Activated CD8-positive, alpha-beta memory T cell treated with anti-CD3 and anti-CD28 coated beads, Interleukin-2, amount 50 U/mL, for 1 hour (primary cell): ENCODE data around the gene ADAM12.

ENCODE experiments used
- DNase-seq: peaks from one replicate; pipeline ENCODE4 v3.0.0-alpha.2; 2020; ENCODE audit errors: extremely low read depth

Gene ADAM12

DNA sequence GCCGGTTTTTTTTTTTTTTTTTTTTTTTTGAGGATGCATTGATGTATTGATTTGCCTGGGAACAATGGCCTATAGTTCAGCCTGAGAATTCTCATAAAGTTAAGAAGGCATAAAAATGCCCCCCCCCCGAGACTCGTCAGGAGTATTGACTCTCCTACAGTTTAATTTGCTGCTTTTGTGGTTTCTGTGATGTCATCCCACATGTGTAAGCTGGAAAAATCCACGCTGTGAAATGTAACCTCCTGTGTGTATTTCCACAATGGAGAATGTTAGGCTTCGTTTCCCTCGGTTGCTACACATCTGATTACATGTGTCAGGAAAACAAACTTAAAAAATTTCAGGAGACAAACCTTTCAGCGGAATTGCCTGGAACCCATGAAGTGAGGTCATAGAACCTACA is 374.0 kb downstream of the ADAM12 start:
- no peak for DNase-seq

DNA sequence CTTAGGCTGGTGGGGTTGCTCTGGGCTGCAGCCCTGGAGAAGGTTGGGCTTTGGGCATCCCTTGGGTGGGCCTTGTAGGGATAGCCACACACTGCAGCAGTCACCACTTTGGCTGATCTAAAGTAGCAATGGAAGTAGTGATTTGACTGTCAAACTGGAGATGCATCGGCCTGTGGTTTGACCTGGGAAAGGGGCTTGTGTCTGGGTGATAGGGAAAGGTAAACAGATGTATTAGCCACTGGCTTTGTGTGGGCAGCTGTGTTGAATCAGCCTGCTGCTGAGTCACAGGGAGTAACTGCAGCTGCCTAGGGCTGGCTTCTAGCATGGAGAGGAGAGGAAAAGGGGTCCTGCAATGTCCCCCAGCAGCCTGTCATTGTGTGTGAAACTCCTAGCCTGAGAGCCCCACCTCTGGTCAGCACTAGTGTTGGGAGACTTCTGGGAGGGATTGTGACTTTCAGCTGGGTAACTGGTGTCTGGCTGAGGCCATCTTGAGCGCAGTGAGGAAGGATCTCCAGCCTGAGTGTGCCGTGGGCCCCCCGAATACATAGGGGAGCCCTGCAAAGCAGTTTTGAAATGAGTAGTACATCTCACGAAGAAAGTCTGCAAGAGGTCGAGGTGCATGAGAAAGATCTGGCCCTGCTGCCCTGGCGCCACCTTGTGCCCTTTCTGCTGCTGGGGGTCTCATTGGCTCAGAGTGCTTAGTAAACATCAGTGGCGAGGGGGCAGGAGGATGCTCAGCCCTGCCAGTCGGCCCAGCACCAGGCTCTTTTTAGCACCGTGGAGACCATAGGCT is 374.6 kb downstream of the ADAM12 start:
- DNase-seq, result no peak

DNA sequence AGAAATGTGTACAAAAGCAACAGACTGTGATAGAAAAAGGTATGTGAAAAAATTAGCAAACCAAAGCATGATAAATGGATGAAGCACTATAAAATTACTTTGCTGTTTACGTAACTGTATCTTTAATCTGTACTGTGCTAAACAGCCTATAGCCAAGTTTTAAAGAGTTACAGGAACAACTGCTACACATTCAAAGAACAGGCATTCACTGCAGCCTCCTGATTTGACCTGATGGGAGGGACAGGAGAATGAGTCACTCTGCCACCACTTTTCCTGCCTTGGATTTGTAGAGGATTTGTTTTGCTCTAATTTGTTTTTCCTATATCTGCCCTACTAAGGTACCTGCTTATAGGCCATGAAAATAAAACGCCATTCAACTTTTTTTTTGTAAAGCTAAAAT is 375.8 kb downstream of the ADAM12 start:
- DNase-seq, result no peak

DNA sequence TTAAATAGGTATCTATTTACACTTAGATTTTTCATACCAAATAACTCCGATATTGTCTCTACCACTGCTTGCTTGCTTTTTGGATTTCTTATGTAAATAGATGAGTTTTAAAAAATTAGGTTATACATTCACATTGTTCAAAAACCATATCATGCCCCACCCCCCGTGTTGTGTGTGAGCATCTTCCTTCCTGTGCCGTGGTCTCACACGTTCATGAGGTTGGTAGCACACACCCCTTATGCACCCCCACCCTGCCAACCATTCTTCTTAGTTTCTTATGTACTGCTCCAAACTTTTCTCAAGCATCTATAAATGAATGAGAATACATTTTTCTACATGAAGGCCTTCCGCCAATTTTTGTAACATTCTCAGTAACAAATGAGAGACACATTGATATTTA is 376.3 kb downstream of the ADAM12 start:
- no peak for DNase-seq

DNA sequence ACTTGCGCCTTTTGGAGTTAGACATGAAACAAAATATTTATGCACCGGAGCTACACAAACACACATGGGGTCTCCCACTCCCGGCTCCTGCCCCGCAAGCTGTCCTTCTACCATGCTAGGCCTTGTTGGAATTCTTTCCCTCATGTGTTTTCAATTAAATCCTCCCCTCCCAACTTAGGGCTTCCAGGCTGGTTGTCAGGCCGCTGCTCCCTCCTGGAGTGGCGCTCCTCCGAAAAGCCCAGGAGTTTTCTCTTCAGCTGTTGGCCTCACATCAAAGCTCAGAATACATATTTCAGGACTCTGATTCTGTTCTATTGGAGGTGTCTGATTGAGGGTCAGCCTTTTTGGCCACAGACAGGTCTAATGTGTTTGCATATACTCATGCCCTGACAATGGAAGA is 378.6 kb downstream of the ADAM12 start:
- no peak for DNase-seq

DNA sequence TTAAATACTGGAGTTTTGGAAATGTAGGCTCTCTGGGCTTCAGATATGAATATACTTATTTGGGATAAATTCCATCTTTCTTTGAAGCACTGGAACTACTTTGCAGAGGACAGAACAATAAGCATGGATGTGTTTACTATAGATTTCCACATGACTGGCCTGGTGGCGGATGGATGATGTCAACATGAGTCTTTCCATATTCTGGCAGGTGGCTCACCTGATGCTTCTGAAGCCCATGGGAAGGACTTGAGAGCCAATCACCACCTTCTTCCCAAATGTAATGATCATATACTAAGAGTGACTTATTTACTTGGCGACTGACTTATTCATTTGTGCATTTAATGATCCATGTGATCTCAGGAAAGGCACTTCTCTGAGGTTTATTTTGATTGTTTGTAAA is 381.4 kb downstream of the ADAM12 start:
- DNase-seq, result no peak

DNA sequence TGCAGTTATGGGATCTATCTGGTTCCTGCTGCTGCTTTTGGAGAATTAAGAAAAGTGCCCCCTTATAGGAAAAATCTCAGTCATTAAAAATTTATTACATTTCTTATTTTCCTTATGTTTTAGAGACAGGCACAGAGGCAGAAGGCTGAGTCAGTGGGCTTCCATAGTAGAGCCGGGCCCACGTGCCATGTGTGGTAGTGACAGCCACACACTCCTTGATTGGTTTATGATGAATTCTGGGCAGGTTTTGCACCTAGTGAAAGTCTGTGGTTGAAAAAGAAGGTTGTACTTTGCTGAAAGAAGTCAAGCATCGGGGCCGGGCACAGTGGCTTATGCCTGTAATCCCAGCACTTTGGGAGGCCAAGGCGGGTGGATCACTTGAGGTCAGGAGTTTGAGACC is 382.0 kb downstream of the ADAM12 start:
- no peak for DNase-seq

DNA sequence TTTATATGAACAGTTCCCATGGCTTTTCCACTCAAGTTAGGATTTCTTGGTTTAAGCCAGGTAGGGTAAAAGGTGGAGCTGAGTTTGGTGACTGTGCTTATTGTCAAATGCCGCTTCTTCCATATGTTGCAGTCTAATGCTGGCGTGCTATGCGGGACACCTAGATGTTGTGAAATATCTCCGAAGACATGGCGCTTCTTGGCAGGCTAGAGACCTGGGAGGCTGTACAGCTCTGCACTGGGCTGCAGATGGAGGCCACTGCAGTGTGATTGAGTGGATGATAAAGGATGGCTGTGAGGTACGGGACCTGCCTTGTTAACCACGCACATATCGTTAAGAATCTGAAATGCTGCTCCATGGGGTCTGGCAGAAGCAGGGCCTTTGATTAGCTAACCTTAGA is 383.5 kb downstream of the ADAM12 start:
- DNase-seq, result no peak

DNA sequence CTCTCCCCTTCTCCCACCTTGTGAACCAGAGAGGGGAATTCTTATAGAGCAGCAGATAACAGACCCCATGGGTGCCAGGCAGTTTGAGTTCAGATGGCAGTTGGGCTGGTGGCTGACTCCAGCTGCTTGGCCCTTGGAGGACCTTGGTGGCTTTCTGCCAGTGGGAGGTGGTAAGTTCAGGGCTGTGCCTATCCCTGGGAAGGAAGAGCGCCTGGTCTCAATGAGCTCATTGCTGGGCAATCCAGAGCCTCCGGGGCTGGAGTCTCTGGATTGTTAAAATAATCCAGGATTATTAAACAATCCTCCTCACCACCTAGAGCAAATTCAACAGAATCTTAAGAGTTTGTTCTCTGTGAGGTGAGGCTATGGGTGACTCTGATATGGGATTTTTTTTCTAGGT is 386.7 kb downstream of the ADAM12 start:
- no peak for DNase-seq

DNA sequence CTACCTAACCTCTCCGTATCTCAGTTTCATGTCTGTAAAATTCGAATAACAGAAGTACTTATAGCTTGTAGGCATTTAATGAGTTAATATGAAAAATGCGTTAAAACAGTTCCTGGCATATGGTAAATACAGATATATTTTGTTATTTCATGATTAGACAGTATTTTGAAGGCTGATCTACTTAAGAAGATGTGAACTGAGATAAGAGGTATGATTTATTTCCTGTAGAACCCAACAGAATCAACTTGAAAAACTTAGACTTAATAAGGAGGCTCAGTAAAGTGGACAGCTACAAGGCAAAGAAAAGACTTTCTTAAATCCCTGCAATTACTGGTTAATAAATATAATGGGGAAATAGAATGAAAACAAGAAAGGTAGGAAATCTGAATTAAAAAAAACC is 388.6 kb downstream of the ADAM12 start:
- no peak for DNase-seq

DNA sequence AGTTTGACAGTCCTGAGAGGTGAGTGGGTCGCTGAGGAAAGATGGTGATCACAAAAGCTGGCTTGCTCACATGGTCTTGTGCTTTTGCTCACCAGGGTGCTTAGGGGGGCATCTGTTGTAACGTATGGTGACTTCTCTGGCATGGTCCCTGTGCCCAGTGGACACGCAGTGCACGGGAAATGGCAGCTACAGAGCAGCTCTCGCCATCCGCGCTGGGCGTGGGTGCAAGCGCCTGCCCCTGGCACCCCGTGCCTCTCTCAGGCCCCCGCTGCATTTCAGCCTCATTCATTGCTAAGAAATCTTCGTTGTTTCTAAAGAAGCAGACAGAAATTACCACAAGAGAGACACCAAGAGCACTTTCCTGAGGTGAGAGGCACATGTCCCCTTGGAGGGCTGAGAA is 390.7 kb downstream of the ADAM12 start:
- DNase-seq, result no peak

DNA sequence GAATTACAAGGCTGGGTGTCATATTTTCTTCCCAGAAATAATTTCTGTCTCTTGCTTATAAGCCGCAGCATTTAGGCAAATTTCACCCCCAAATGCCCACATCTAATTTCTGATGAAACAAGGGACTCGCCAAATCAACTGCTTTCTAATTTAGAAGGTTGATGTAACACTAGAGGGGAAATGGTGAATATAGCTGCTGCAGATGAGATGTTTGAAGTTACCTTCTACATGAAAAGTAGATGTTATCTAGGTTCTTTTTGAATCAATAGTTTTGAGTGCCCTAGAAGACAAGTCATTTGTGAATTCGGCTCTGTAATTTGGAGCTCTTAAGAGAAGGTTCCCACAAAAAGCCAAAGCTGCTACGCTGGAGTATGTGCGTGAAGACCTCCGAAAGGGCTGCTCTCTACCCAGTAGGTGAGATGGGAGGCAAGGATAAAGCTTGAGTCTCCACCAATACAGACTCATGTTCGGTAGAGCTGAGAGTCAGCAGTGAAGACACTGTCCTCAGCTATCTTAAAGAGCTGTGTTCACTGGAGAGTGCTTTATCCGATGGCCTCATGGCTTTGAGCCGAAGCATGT is 392.5 kb downstream of the ADAM12 start:
- DNase-seq, result no peak

DNA sequence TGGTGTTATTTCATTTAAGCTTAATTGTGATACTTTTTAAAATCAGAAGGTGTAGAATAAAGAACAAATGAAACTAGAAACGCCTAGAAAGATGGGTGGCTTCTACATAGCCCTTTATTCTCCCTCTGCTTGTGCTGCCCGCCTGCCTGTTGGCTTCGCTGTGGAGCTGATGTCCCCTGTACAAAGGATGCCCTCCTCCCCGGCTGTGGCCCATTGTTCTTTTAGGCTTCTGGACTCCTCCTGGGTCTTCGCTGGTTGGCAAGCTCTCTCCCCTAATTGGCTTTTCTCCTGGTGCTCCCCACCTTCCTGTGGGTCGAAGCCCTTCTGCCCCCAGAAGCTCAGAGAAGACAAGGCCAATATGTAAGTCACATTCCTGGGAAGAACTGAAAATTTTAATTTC is 393.7 kb downstream of the ADAM12 start:
- no peak for DNase-seq

DNA sequence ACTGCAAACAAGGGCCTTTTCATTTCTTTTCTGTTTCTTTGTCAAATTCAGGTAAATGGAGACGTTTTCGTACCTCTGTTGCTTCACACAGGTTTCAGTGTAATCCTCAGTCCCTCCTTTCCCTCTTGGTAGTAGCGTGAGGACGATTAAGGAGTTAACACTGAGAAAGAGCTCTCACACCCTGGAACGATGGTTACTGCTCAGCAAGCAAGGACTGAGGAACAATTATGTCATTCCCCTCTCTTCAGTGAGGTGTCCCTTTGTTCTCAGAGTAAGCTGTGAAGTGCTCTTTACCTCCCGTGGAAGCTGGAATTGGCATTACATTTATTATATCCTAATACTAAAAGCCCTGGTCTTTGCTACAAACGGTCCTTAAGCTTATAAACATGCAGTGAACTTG is 396.0 kb downstream of the ADAM12 start:
- DNase-seq, result no peak

DNA sequence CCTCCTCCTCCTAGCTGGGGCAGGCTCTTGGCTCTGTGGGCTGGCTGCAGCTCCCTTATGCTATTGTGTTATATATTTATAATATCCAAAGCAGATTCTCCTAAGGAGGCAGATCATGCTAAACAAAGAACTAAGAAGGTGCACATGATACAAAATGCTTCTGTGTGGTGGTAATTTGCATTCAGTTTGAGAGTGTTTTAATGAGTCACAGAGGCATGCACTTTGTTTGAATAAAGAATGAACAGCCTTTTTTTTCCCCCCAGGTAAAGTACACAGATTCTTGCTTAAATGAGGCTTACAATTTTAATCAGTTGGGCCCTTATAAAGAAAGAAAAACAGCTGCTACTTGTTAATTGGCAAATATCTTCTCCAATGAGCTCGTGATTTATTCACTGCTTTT is 396.9 kb downstream of the ADAM12 start:
- DNase-seq, result no peak

DNA sequence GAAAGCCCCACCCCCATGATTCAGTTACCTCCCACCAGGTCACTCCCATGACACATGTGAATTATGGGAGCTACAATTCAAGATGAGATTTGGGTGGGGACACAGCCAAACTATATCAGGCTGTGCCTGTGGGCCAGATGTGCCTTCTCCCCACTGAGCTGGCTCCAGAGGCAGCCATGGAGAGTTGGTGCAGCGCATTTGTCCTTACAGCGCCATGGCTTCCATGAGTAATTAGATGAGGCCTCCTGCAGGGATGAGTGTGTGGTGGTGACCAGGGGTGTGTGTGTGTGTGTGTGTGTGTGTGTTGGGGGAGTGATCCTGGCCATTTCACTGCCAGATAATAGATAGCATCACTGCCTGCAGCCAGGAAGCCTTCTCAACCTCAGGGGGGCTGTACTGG is 397.3 kb downstream of the ADAM12 start:
- no peak for DNase-seq

DNA sequence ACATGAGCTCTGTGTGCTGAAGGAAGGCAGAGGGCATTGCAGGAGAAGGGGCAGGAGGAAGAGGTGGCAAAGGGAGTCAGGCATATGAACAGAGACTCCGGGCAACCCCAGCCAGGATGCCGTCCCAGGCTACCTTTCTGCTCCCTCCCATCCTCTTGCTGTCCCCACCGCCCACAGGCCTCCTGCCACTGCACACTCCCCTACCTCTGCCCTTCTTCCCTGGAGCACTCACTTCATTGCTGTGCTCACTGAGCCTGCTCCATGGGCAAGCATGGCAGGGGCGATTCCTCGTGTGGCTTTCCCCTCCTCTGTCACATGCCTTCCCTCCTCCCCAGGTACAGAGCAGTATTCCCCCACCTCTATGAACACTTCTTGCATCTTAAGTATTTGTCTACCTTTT is 398.5 kb downstream of the ADAM12 start:
- DNase-seq, result no peak

DNA sequence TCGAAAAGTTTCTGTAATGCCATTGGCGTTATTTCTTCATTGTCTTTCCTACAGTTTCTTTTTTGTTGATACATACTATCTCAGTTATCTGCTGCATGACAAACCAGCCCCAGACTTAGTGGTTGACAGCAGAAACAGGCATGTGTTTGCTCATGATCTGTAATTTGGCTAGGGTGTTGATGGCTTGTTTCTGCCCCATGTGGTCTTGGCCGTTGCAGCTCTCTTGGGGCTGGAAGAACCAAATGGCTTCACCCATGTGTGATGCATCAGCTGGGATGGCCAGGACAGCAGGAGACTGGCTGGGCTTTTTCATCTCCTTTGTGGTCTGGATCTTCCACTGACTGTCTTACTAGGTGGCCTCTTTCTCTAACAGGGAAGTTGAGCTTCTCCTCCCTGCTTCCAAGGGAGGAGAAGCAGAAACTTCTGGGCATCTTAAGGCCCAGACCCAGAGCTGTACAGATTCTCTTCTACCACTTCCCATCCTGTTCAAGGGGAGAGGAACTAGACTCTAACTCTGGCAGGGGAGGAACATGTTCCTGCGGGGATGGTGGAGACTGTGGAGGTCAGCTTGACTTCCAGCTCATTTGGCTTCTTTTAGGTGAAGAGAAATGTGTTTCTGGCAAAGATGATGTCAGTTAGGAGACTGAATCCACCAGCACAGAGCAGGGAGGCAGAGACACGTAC is 402.6 kb downstream of the ADAM12 start:
- no peak for DNase-seq

DNA sequence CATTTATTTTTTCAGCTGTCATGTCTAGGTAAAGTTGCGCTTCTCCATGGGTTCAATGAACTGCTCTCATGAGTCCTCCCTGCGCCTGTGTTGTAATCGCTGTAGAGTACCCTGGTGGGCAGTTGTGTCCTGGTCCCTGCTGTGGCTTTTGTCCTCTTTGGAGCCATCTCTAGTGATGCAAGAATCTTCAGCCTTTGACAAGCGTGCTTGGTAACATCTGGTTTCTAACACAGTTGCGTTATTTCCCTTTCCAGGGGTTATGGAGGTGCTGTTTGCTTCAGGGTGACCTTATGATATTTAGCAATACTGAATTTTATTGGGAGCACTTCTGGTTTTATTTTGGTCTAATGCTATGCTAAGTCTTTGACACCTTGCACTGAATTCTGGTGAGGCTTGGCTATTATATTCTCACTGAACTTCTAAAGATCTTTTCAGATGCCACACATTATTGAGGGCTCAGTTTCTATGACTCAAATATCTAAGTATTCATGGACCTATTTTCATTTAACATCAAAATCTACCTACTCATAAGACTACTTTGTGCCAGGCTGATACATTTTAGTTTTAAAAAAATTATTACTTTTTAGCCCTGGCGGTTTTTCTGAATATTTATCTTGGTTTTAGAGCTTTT is 403.3 kb downstream of the ADAM12 start:
- no peak for DNase-seq

DNA sequence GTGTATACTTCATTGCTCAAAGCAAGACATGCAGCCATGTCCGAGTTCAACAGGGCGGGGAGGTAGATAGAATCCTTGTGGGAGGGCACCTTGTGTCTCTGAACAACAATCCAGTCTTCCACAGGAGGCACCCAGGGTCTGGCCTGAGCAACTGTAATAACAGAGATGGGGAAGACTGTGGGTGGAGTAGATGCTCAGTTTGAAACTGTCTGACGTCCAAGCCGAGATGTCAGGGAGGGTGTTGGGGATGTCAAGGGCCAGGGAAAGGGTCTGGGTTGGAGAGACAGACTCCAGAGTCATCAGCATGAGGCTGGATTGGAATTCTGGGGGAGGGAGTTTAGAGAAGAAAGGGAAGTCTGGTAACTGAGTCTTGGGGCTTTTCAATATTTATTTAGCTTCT is 403.9 kb downstream of the ADAM12 start:
- DNase-seq, result no peak

DNA sequence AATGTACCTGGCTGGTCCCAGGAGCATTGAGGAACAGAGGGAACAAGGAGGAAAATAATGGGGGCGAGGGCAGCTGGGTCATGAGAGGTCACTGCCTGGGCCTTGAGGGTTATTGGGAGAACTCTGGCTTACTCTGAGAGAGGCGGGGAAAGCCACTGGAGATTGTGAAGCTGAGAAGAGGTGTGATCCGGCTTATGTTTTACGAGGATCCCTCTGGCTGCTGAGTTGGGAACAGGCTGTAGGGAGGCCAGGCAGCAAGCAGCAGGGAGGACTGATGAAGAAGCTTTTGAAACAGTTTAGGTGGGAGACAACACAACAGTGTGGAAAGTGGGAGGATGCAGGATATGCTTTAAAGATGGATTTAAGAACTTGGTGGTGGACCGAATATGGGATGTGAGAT is 404.6 kb downstream of the ADAM12 start:
- DNase-seq, result no peak

DNA sequence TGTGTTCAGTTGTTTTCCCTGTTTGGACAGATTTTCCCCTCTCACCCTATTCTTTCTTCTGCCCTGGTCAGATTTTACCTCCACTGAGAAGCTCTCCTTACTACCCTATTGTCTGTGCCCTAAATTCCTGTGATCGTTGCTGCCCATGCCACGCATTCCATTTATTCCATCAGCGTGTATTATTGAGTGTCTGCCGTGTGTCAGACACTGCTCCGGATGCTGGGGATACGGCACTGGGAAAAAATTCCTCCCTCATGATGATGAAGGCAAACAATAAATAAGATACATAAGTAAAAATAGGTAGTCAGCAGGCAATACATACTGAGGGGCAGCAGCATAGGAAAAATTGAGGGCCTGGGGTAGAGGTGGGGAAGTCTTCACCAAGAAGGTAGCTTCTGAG is 405.1 kb downstream of the ADAM12 start:
- no peak for DNase-seq
